PC-9 (cell line): Measurements from ENCODE around the gene MAST4. TPM values are rescaled to one million over a fixed set of nuclear protein-coding genes. Genes with fewer than 3 reads are reported as not detected.
A peak's percentile ranks its signal among the peaks of the same experiment; 100 is the strongest.

ENCODE experiments used
- BruUV-seq: library from RNA; stranded (reverse); fragments of 400-500 nt; replicated peaks from 2 replicates; lab custom pipeline; 2021; lab: Mats Ljungman, UMichigan
- CTCF ChIA-PET: fragments of 300-600 bp; sonication (Branson Sonifier 250); formaldehyde crosslinking; loops from one replicate; lab custom pipeline; 2022; ENCODE audit warnings: antibody characterized with exemption; lab: Charles Lee
- POLR2A ChIA-PET: fragments of 300-600 bp; sonication (Branson Sonifier 250); formaldehyde crosslinking; loops from one replicate; lab custom pipeline; 2022; ENCODE audit warnings: antibody characterized with exemption; ENCODE audit not compliant: unreplicated experiment; lab: Charles Lee
- DNase-seq, 2 experiments: peaks; one replicate each; pipeline versions ENCODE4 v3.0.0 to v3.0.0-alpha.2; 2015 to 2022; ENCODE audit warnings: mixed read lengths in 1 of 2
- H2AFZ ChIP-seq: fragments of 200-600 bp; sonication (generic); 2 replicates; pipeline ENCODE4 v1.8.1; 2017; ENCODE audit warnings: antibody characterized with exemption
- H3F3A ChIP-seq: fragments of 200-600 bp; sonication (generic); 2 replicates; pipeline ENCODE4 v1.8.1; 2017; ENCODE audit warnings: antibody characterized with exemption, mild to moderate bottlenecking, low read depth; ENCODE audit not compliant: insufficient read depth
- H3K27ac ChIP-seq: fragments of 200-600 bp; sonication (generic); 2 replicates; pipeline ENCODE4 v1.6.1; 2016; ENCODE audit warnings: mixed run types
- H3K27me3 ChIP-seq: fragments of 200-600 bp; sonication (generic); 2 replicates; pipeline ENCODE4 v1.6.1; 2016; ENCODE audit warnings: low read depth, mixed run types; ENCODE audit not compliant: insufficient read depth
- H3K36me3 ChIP-seq: fragments of 200-600 bp; sonication (generic); 2 replicates; pipeline ENCODE4 v1.6.1; 2016; ENCODE audit warnings: low read depth, mixed run types
- H3K4me1 ChIP-seq: fragments of 200-600 bp; sonication (generic); replicated peaks from 2 replicates; pipeline ENCODE4 v1.6.1; 2016; ENCODE audit warnings: mixed run types; ENCODE audit not compliant: insufficient read depth
- H3K4me2 ChIP-seq: fragments of 200-600 bp; sonication (generic); 2 replicates; pipeline ENCODE4 v1.6.1; 2017; ENCODE audit warnings: mixed run types
- H3K4me3 ChIP-seq: fragments of 200-600 bp; sonication (generic); 2 replicates; pipeline ENCODE4 v1.6.1; 2016; ENCODE audit warnings: mixed run types
- H3K79me2 ChIP-seq: fragments of 200-600 bp; sonication (generic); 2 replicates; pipeline ENCODE4 v1.6.1; 2017; ENCODE audit warnings: low read depth, mixed run types
- H3K9me2 ChIP-seq: fragments of 200-600 bp; sonication (generic); 2 replicates; pipeline ENCODE4 v1.8.1; 2017; ENCODE audit warnings: mild to moderate bottlenecking; ENCODE audit not compliant: insufficient read depth
- H3K9me3 ChIP-seq: fragments of 200-600 bp; sonication (generic); 2 replicates; pipeline ENCODE4 v1.8.1; 2016; ENCODE audit warnings: low read depth; ENCODE audit not compliant: insufficient read depth
- H4K20me1 ChIP-seq: fragments of 200-600 bp; sonication (generic); 2 replicates; pipeline ENCODE4 v1.8.1; 2017; ENCODE audit not compliant: insufficient read depth
- EZH2 ChIP-seq: fragments of 200-600 bp; sonication (generic); IDR thresholded peaks from 2 replicates; pipeline ENCODE4 v1.8.0; 2017; ENCODE audit warnings: antibody characterized with exemption, low read depth
- intact Hi-C: fragments of 100-400 bp; cut with micrococcal nuclease; formaldehyde crosslinking; loops from one replicate; pipeline ENCODE4 v1.10.0; 2022; ENCODE audit not compliant: unreplicated experiment
- total RNA-seq: library from RNA; stranded (reverse); gene quantifications from 2 replicates; pipeline ENCODE4 v1.2.3, GENCODE V29; 2021
- TF ChIP-seq, protein P1 (sequence below): fragments of 200-600 bp; sonication (generic); conservative IDR thresholded peaks from 2 replicates; pipeline ENCODE4 v1.6.1; 2017; ENCODE audit warnings: mixed run types, antibody characterized with exemption, mild to moderate bottlenecking, moderate library complexity

Gene MAST4
- total RNA-seq, 1 experiment from 2014 or later, result 19.3 TPM

DNA sequence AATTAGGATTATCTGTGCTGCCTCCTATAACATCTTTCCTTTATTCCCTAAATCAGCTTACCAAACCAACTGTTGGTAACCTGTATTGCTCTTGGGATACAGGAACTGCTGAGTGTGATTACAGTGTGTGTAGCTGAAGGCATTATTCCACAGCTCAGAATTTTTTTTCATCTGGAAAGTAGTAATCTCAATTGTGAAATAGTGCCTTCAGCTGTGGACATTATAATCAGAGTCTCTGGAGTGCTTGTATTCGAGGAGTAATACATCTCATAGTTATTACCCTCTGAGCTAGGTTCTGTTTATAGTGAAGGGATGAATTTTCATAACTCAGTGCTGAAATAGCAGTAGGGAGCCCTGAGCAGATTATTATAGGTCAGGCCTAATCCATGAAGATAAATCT, 199.5 kb downstream of the MAST4 start:
- no peak for DNase-seq
- no peaks in the 10 kb centered on the region for H3K79me2 ChIP-seq
- no peaks in the 10 kb centered on the region for H3K4me1 ChIP-seq
- H4K20me1 ChIP-seq, result no peaks in the 10 kb centered on the region
- no peak overlapping the region for H2AFZ ChIP-seq
- no peak overlapping the region for H3K4me3 ChIP-seq
- peaks cover 6% of the 10 kb centered on the region; the same call in 1 of the 2 replicates for H3K27me3 ChIP-seq
- H3K36me3 ChIP-seq, result no peaks in the 10 kb centered on the region
- no peaks in the 10 kb centered on the region for H3K9me3 ChIP-seq
- no peaks in the 10 kb centered on the region for H3K9me2 ChIP-seq
- BruUV-seq, result no TSS peak
- H3F3A ChIP-seq, result no peaks in the 10 kb centered on the region
- H3K27ac ChIP-seq, result no peak overlapping the region
- POLR2A ChIA-PET, result no interaction called here
- CTCF ChIA-PET, result no interaction called here
- H3K4me2 ChIP-seq, result no peak overlapping the region
- TF ChIP-seq EZH2, result no peak
- TF ChIP-seq, protein P1, sequence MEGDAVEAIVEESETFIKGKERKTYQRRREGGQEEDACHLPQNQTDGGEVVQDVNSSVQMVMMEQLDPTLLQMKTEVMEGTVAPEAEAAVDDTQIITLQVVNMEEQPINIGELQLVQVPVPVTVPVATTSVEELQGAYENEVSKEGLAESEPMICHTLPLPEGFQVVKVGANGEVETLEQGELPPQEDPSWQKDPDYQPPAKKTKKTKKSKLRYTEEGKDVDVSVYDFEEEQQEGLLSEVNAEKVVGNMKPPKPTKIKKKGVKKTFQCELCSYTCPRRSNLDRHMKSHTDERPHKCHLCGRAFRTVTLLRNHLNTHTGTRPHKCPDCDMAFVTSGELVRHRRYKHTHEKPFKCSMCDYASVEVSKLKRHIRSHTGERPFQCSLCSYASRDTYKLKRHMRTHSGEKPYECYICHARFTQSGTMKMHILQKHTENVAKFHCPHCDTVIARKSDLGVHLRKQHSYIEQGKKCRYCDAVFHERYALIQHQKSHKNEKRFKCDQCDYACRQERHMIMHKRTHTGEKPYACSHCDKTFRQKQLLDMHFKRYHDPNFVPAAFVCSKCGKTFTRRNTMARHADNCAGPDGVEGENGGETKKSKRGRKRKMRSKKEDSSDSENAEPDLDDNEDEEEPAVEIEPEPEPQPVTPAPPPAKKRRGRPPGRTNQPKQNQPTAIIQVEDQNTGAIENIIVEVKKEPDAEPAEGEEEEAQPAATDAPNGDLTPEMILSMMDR, result no peak
- intact Hi-C loops, result no loop called here

DNA sequence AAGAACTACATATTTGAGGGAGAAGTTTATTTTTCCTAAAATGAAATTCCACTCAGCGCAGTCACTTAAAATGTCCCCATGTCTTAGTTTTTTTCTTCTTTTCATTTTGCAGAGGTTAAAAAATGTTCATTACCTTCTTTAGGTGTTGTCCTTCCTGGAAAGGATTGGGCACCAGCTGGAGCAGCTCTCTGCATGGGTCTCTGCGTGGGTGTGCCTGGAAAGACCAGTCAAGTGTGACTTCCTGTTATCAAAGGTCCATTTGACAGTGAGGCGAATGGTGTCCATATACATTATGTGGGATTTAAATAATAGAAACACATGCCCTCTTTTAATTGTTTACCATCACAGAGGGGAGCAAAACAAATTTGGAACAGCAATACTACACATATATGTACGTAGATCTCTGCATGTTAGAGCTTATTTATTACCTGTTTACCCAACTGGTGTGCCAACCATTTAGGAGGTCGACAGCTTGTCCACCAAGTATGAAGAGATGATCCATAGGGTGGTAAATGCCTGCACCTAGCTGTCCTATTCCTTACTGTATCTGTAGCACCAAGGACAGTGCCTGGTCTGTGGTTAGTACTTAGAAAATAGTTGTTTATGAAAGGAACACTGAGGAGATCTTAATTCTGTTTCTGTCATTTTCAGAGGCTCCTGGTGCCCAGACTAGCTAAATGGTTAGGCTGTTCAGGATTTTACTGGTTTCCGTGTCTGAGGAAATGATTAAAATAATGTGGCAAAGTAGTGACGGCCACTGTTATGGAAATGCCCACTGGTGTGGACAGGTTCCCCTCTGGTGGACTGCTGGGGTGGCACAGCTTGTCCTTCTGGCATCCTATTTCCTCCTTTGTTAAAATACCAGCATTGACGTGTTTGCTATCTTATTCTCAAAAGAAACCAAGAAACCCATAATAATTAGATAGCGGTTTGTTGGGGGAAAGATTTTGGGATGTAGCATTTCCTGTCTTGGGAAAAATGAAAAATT, 200.4 kb downstream of the MAST4 start:
- Histone ChIP-seq H4K20me1 (no peaks in the 10 kb centered on the region), H3F3A (no peaks in the 10 kb centered on the region), H2AFZ (no peak overlapping the region), H3K79me2 (no peaks in the 10 kb centered on the region), H3K9me2 (no peaks in the 10 kb centered on the region), H3K4me1 (no peaks in the 10 kb centered on the region), H3K27ac (no peak overlapping the region), H3K27me3 (peaks cover 6% of the 10 kb centered on the region; the same call in 1 of the 2 replicates), H3K4me2 (no peak overlapping the region), H3K4me3 (no peak overlapping the region), H3K36me3 (no peaks in the 10 kb centered on the region), H3K9me3 (no peaks in the 10 kb centered on the region)
- DNase-seq, result no peak
- no TSS peak for BruUV-seq
- ChIA-PET POLR2A (no interaction called here), CTCF (no interaction called here)
- intact Hi-C loops, result no loop called here
- no peak for TF ChIP-seq EZH2
- TF ChIP-seq, protein P1, result peak; percentile 47; the same call in 1 of the 2 replicates

DNA sequence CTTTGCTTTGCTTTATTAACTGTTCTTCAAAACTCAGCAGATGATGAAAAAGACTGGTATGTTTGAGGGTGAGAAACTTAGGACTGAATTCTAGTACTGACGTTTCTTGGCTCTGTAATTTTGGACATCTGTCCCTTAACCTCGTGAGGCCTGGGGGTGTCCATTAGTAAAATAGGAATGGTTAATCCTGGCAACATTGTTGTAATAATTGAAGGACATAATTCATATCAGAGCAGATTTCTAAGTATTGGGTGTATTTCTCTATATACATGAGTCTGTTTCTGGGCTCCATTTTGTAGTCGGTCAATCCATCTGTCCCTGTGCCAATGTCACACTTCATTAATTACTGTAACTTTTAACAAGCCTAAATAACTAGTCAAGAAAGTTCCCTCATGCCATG, 206.7 kb downstream of the MAST4 start:
- peaks cover 1% of the 10 kb centered on the region; the same call in 1 of the 2 replicates for H3K4me1 ChIP-seq
- no peaks in the 10 kb centered on the region for H3K79me2 ChIP-seq
- H3K9me3 ChIP-seq, result no peaks in the 10 kb centered on the region
- no peak overlapping the region for H3K27ac ChIP-seq
- peaks cover 2% of the 10 kb centered on the region; the same call in 1 of the 2 replicates for H3K27me3 ChIP-seq
- H3K4me2 ChIP-seq, result no peak overlapping the region
- H4K20me1 ChIP-seq, result no peaks in the 10 kb centered on the region
- no peak overlapping the region for H3K4me3 ChIP-seq
- no peak overlapping the region for H2AFZ ChIP-seq
- CTCF ChIA-PET, result no interaction called here
- POLR2A ChIA-PET, result no interaction called here
- no peaks in the 10 kb centered on the region for H3K9me2 ChIP-seq
- no peaks in the 10 kb centered on the region for H3F3A ChIP-seq
- H3K36me3 ChIP-seq, result no peaks in the 10 kb centered on the region
- no TSS peak for BruUV-seq
- TF ChIP-seq, protein P1, result no peak
- TF ChIP-seq EZH2, result no peak
- intact Hi-C loops, result no loop called here
- DNase-seq, result no peak
